GM12873 (cell line): ENCODE results near the gene TIMP2.

Experiments
- CTCF ChIP-seq: IDR thresholded peaks from 2 replicates; pipeline ENCODE4 v1.5.1; 2012; ENCODE audit warnings: low read depth, mild to moderate bottlenecking, moderate library complexity, low read length, control low read depth; ENCODE audit not compliant: insufficient read depth; ENCODE audit errors: missing control alignments

The TIMP2 gene

GRCh38 chr17:78852709-78853121 is 72.5 kb downstream of the TIMP2 start:
- no peak for TF ChIP-seq CTCF

GRCh38 chr17:78849026-78849425 is 76.2 kb downstream of the TIMP2 start:
- no peak for TF ChIP-seq CTCF

- no peak for TF ChIP-seq CTCF
These were observed 78.1 kb downstream of the TIMP2 start for GRCh38 chr17:78847052-78847451.

- TF ChIP-seq CTCF, result no peak
These were observed 80.7 kb downstream of the TIMP2 start for GRCh38 chr17:78844301-78845005.

- TF ChIP-seq CTCF, result peak; percentile 95
These were observed 82.2 kb downstream of the TIMP2 start for GRCh38 chr17:78842881-78843565.

- no peak for TF ChIP-seq CTCF
These were observed 84.2 kb downstream of the TIMP2 start, which contains the start of gene USP36 for GRCh38 chr17:78840780-78841611. USP36 (minus strand) TSS chr17:78840814; CDS start chr17:78836363, 4,451 bp downstream.

GRCh38 chr17:78840530-78840779 is 84.7 kb downstream of the TIMP2 start:
- no peak for TF ChIP-seq CTCF
